ENCODE measurements around the gene B3GNT7.
"Not testable (repeated sequence)": the region's sequence is repeated elsewhere in the genome, so short reads cannot be mapped to it uniquely, and the experiment has no call there.

The B3GNT7 gene

DNA sequence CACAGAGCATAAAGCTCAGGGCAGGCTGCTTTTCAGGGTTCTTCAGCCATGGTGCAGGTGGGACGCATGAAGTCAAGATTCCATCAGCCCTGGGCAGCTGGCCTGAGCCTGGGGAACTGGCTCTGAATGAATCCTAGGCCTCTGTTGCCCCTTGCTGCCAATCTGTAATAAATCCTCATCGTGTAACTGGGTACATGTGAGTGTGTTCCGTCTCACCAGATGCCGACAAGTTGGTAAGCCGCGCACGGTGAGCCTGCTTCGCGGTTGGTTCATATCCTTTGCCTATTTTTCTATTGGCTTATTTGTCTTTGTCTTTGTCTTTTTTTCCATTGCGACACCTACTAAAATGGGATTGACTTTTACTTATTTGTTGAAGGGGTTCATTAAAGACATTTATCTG lies 27.7 kb downstream of the B3GNT7 start:
- no peak for DNase-seq (ENCODE audit: low read depth in 2 of 3, low spot score in 1 of 3)

DNA sequence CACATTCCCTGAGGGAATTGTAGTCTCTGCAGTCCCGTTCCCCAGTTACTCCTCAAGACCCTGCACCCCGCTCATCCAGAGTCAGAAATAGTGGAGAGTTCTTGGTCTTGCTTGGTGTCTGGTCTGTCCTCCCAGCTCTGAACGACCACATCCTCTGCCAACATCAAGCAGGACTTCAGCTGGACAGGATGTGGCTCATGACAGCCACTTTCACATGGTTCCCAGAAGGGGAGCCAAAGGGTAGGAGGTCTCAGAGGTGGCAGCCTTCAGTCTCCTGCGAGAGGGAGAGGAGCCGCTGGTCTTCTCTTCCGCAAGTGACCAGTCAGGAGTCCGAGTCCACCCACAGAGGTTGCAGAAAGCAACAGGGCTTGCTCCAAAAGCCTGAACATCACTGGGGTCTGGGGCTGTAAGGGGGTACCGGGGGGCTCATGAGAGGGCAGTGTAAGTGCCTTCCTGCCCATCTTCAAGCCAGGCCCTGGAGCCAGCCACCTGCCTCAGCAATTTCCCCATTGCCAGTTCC lies 29.8 kb downstream of the B3GNT7 start:
- DNase-seq (ENCODE audit: low read depth in 2 of 3, low spot score in 1 of 3): no peak

DNA sequence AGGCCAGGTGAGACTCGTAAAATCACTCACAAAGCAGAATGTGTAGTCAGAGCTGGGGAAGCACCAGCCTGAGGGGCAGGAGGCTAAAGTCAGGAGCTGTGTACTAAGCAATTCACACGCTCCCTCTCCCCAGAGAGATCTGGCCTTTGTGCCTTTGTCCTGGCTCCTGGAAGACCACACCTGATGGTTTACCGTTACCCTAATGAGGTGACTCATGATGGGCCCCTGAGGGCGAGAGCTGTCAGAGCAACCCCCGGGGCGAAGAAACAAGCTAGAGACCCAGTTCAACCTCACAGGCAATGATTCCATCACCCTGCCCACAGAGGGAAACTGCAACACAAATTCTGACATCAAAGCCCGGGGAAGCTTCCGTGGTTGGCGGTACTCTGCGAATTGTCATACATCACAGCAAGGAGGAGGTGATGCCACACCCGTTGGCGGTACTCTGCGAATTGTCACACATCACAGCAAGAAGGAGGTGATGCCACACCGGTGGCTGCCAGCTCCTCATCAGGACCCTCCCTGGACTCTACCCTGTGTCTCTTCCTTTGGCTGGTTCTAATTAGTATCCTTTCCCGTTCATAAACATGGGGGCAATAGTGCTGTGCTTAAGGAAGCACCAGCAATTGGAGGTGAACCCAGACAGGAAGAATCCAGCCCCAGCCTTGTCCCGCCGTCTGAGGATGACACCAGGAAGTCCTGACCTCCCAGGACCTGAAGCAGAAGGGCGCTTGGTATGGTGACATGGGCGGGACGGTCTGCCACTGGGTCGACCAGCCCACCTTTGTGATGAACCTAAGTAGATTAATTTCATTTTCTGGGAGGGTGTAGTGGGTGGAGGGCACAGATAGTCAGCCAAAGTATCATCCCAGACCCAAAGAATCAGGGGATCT lies 30.5 kb downstream of the B3GNT7 start:
- peak in 2 of 3 donors; percentile 33 to 43 for DNase-seq (ENCODE audit: low read depth in 2 of 3, low spot score in 1 of 3)

- DNase-seq (ENCODE audit: low read depth in 2 of 3, low spot score in 1 of 3): no peak
These were observed 31.6 kb downstream of the B3GNT7 start for GRCh38 chr2:231427116-231427515.

DNA sequence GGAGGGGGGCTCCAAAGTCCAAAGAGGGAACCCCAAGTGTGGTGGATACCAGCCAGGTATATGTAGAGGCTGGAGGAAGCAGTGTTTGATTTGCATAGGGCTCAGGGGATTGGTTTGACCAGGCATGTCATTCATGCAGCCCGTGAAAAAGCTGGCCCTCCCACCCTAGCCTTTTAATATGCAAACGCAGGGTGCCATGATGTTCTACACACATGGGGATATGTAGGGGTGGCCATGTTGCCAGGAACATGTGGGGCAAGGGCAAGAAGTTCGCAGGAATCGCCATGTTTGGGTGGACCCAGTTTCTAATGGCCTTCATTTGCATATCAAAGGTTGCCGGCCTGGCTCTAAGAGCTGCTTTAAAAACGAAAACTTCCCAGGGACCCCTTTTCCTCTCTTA lies 33.6 kb downstream of the B3GNT7 start:
- no peak for DNase-seq (ENCODE audit: low read depth in 2 of 3, low spot score in 1 of 3)

DNA sequence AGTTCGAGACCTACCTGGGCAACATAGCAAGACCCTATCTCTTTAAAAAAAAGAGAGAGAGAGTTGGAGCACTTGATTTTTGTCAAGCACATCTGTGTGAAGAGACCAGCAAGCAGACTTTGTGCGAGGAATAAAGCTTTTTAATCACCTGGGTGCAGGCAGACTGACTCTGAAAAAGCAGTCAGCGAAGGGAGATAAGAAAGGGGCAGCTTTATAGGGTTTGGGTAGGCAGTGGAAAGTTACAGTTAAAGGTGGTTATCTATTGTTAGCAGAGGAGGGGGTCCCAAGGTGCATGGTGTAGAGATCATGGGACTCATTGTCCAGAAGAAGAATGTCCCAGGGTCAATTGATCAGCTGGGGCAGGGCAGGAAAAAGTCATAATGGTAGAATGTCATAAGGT lies 34.4 kb downstream of the B3GNT7 start:
- no peak for DNase-seq (ENCODE audit: low read depth in 2 of 3, low spot score in 1 of 3)

DNA sequence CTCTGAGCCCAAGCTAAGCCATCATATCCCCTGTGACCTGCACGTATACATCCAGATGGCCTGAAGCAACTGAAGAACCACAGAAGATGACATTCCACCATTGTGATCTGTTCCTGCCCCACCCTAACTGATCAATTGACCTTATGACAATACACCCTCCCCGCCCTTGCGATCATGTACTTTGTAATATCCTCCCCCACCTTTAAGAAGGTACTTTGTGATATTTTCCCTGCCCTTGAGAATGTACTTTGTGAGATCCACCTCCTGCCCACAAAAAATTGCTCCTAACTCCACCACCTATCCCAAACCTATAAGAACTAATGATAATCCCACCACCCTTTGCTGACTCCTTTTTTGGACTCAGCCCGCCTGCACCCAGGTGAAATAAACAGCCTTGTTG lies 34.9 kb downstream of the B3GNT7 start:
- DNase-seq (ENCODE audit: low read depth in 2 of 3, low spot score in 1 of 3): not testable (repeated sequence)

- DNase-seq (ENCODE audit: low read depth in 2 of 3, low spot score in 1 of 3): no peak
These were observed 36.1 kb downstream of the B3GNT7 start for GRCh38 chr2:231431606-231432005.

DNA sequence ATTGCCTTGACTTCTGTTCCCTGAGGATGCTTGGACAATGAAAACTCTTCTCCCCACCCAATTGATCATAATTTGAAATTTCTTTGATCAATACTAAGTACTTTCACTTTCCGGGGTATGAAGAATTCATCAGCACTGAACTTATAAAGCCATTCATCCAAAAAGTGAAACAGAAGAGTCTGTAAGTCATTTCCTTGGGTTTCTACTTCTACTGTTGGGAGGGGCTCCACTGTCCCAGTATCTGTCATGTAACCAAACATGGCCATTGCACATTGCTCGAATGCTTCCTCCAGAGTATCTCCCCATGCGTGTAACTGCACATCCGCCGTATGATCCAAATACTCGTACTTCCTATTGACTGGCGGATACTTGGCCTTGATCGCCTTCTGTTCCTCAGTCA lies 38.5 kb downstream of the B3GNT7 start:
- no peak for DNase-seq (ENCODE audit: low read depth in 2 of 3, low spot score in 1 of 3)

DNA sequence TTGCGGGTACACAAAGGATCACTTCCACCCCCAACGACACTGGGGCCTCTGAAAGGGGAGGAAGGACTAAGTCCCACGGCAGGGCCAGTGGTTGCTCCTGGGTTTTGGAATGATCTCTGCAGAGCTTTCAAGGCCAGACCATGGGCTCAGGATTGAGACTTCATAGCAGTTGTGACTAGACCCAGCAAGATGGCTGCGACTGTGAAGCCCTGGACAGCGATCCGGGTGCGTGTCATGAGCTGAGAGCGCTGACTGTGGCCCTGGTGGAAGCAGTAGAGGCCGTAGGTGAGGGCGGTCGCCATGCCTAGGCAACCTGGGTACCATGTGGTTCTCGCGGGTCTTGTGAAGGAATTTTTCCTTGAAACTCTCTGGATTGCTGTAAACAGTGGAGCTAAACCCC lies 41.4 kb downstream of the B3GNT7 start:
- DNase-seq (ENCODE audit: low read depth in 2 of 3, low spot score in 1 of 3): no peak

DNA sequence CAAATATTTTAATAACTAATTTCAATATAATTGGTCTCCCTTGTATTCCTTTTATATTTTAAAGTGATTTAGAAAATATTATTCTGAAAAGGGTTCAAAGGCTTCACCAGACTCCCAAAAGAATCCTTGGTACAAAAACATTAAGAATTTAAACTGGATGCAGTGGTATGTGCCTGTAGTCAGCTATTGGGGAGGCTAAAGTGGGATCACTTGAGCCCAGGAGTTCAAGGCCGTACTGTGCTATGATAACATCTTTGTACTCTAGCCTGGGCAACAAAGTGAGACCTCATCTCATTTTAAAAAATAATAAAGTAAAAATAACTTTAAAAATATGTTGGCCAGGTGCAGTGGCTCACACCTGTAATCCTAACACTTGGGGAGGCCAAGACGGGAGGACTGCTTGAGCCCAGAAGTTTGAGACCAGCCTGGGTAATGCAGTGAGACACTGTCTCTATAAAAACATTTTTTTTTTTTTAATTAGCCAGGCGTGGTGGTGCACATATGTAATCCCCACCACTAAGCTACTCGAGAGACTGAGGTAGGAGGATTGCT lies 54.1 kb downstream of the B3GNT7 start:
- DNase-seq (ENCODE audit: low read depth in 2 of 3, low spot score in 1 of 3): no peak

DNA sequence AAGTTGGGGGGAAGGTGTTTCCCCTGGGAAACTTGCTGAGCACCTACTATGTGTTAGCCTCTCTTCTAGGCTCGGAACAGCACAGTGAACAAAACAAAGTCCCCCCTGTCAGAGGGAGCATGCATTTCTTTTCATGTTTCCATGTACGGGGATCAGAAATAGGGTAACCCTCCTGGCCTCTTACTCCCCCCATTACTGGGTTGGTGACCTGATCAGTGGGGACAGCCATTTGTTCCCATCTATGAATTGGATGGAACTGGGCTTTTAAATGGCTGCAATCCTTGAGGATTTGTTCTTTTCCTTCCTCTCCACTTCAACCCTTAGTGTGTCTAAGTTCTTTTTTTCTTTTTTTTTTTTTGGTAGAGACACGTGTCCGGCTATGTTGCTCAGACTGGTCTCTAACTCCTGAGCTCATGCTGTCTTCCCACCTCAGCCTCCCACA lies 55.1 kb downstream of the B3GNT7 start:
- no peak for DNase-seq (ENCODE audit: low read depth in 2 of 3, low spot score in 1 of 3)
